HepG2 (cell line): Measurements from ENCODE around the gene NEDD4L. TPM values are rescaled to one million over a fixed set of nuclear protein-coding genes. Genes with fewer than 3 reads are reported as not detected.
A peak's percentile ranks its signal among the peaks of the same experiment; 100 is the strongest.

Experiments
- CBX1 ChIP-seq: IDR thresholded peaks from one replicate; pipeline ENCODE4 v1.6.1; 2016; ENCODE audit warnings: antibody characterized with exemption, low read depth
- KLF12 ChIP-seq: sonication (generic); formaldehyde crosslinking; IDR thresholded peaks from 2 replicates; pipeline ENCODE4 v1.4.0; 2020; ENCODE audit warnings: missing genetic modification reagents, borderline replicate concordance
- MAZ ChIP-seq, 2 experiments: sonication (generic) in 1 of 2; formaldehyde crosslinking in 1 of 2; IDR thresholded peaks; 2 replicates each; pipeline versions ENCODE4 v1.5.0 to v1.6.1; 2012 to 2020; ENCODE audit warnings: low read depth in 2 of 2, mild to moderate bottlenecking in 2 of 2, borderline replicate concordance in 1 of 2, improper control_type of control experiment in 1 of 2, low read length in 1 of 2, missing genetic modification reagents in 1 of 2, moderate library complexity in 1 of 2
- MYC ChIP-seq: sonication (generic); formaldehyde crosslinking; IDR thresholded peaks from 2 replicates; pipeline ENCODE4 v1.9.0; 2021; ENCODE audit warnings: missing genetic modification reagents, borderline replicate concordance
- NAIF1 ChIP-seq: sonication (generic); formaldehyde crosslinking; IDR thresholded peaks from 2 replicates; pipeline ENCODE4 v1.5.0; 2020; ENCODE audit warnings: mild to moderate bottlenecking, missing genetic modification reagents, borderline replicate concordance
- ZNF251 ChIP-seq: sonication (generic); formaldehyde crosslinking; IDR thresholded peaks from 2 replicates; pipeline ENCODE4 v1.9.0; 2021; ENCODE audit warnings: mild to moderate bottlenecking, missing genetic modification reagents
- polyA plus RNA-seq, 8 experiments: library from polyadenylated mRNA; depleted of rRNA in 3 of 8; stranded (reverse) in 7 of 8; unstranded in 1 of 8; fragments of >200 nt; fragmentation: Illumina TruSeq in 4 of 8; extraction: Trizol in 4 of 8; gene quantifications; 2 replicates each; pipeline versions ENCODE4 v1.2.1 to v1.2.3, GENCODE V29; 2011 to 2016; ENCODE audit warnings: low read depth in 4 of 8, missing spikeins in 1 of 8, mixed read lengths in 1 of 8; ENCODE audit not compliant: insufficient read depth in 1 of 8
- total RNA-seq, 5 experiments: library from RNA; depleted of rRNA; stranded (reverse); fragments of >200 nt; fragmentation: Illumina TruSeq; extraction: Trizol; gene quantifications; 2 replicates each; pipeline ENCODE4 v1.2.3, GENCODE V29; 2016; ENCODE audit warnings: low read depth in 1 of 5
- TF ChIP-seq, protein P1 (sequence below): sonication (generic); formaldehyde crosslinking; IDR thresholded peaks from 2 replicates; pipeline ENCODE4 v1.4.0; 2020; ENCODE audit warnings: low read depth, mild to moderate bottlenecking, missing genetic modification reagents
- TF ChIP-seq, protein P2 (sequence below): sonication (generic); formaldehyde crosslinking; IDR thresholded peaks from 2 replicates; pipeline ENCODE4 v1.5.0; 2020; ENCODE audit warnings: mild to moderate bottlenecking, missing genetic modification reagents, borderline replicate concordance
- TF ChIP-seq, protein P3 (sequence below): sonication (generic); formaldehyde crosslinking; IDR thresholded peaks from 2 replicates; pipeline ENCODE4 v1.4.0; 2020; ENCODE audit warnings: missing genetic modification reagents, mild to moderate bottlenecking, borderline replicate concordance
- TF ChIP-seq, protein P4 (sequence below): IDR thresholded peaks from 2 replicates; pipeline ENCODE4 v1.6.1; 2016; ENCODE audit warnings: low read depth, missing genetic modification reagents, missing compliant biosample characterization

Gene NEDD4L
- total and polyA plus RNA-seq, 2 of the 13 experiments (the other 11 are each of a cell fraction or from before 2014, with no cell fraction given) = 168 to 390 TPM

DNA sequence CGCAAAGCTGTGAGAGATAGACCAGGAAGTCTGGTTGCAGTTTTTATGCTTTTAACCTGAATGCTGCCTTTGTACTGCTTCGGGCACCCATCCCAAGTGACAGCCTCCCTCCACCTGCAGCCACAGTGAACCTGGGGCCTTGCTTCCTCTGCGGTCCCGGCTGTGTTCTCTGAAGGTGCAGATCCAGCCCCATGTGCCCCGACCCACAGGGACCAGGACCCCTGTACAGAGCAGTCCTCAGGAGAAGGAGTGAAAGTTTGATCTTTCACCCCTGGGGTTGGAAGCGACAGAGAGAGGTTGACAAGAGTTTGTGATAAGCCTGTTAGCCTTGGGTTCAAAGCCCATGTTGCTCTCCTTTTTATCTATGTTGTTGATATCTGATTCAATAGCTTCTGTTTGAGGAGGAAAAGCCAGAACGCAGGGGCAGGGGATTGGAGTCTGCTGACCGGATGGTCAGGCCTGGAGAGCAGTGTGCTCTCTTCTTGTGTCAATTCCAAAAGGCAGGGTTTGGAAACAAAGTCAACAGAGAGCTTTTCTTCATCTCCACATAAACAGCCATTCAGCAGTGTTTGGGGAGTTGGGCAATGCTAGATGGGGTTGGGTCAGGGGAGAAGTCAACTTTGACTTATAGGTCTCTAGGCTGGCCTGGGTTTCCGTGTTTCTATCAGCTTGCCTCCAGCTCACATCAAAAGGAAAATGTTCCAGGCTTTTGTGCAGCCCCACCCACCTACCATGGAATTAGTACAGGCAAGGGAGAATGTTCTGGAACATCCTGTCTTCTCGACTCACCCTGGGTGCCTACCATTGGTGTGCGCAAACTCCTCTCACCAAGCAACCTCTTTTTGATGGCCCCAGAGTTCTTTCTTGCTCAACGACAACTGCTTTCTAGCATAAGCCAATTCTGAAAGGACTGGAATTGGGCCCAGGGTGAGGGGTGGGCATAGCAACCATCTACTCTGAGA, 369.9 kb downstream of the NEDD4L start (continued):
- TF ChIP-seq, protein P1, sequence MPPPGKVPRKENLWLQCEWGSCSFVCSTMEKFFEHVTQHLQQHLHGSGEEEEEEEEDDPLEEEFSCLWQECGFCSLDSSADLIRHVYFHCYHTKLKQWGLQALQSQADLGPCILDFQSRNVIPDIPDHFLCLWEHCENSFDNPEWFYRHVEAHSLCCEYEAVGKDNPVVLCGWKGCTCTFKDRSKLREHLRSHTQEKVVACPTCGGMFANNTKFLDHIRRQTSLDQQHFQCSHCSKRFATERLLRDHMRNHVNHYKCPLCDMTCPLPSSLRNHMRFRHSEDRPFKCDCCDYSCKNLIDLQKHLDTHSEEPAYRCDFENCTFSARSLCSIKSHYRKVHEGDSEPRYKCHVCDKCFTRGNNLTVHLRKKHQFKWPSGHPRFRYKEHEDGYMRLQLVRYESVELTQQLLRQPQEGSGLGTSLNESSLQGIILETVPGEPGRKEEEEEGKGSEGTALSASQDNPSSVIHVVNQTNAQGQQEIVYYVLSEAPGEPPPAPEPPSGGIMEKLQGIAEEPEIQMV (CRISPR knock-in tag) = peak; percentile 89
- TF ChIP-seq, protein P2, sequence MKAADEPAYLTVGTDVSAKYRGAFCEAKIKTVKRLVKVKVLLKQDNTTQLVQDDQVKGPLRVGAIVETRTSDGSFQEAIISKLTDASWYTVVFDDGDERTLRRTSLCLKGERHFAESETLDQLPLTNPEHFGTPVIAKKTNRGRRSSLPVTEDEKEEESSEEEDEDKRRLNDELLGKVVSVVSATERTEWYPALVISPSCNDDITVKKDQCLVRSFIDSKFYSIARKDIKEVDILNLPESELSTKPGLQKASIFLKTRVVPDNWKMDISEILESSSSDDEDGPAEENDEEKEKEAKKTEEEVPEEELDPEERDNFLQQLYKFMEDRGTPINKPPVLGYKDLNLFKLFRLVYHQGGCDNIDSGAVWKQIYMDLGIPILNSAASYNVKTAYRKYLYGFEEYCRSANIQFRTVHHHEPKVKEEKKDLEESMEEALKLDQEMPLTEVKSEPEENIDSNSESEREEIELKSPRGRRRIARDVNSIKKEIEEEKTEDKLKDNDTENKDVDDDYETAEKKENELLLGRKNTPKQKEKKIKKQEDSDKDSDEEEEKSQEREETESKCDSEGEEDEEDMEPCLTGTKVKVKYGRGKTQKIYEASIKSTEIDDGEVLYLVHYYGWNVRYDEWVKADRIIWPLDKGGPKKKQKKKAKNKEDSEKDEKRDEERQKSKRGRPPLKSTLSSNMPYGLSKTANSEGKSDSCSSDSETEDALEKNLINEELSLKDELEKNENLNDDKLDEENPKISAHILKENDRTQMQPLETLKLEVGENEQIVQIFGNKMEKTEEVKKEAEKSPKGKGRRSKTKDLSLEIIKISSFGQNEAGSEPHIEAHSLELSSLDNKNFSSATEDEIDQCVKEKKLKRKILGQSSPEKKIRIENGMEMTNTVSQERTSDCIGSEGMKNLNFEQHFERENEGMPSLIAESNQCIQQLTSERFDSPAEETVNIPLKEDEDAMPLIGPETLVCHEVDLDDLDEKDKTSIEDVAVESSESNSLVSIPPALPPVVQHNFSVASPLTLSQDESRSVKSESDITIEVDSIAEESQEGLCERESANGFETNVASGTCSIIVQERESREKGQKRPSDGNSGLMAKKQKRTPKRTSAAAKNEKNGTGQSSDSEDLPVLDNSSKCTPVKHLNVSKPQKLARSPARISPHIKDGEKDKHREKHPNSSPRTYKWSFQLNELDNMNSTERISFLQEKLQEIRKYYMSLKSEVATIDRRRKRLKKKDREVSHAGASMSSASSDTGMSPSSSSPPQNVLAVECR (CRISPR knock-in tag) = peak; percentile 64; the same call in 1 of the 2 replicates
- TF ChIP-seq NAIF1 (CRISPR knock-in tag) = peak; percentile 78; the same call in 1 of the 2 replicates
- peak; percentile 87 for TF ChIP-seq KLF12 (CRISPR knock-in tag)
- no peak for TF ChIP-seq CBX1
- peak; percentile 7; the same call in 1 of the 2 replicates for TF ChIP-seq MAZ (IDR thresholded peaks at IDR 0.05; ENCODE audit: borderline replicate concordance, low read depth, low read length)
- TF ChIP-seq MAZ (CRISPR knock-in tag; IDR thresholded peaks at IDR 0.05; ENCODE audit: low read depth) = peak; percentile 42; the same call in 1 of the 2 replicates
- TF ChIP-seq ZNF251 = 0 out of 2 replicates have a peak, but pooled peaks have one; percentile 77
- peak; percentile 91 for TF ChIP-seq MYC (CRISPR knock-in tag)
- TF ChIP-seq, protein P3, sequence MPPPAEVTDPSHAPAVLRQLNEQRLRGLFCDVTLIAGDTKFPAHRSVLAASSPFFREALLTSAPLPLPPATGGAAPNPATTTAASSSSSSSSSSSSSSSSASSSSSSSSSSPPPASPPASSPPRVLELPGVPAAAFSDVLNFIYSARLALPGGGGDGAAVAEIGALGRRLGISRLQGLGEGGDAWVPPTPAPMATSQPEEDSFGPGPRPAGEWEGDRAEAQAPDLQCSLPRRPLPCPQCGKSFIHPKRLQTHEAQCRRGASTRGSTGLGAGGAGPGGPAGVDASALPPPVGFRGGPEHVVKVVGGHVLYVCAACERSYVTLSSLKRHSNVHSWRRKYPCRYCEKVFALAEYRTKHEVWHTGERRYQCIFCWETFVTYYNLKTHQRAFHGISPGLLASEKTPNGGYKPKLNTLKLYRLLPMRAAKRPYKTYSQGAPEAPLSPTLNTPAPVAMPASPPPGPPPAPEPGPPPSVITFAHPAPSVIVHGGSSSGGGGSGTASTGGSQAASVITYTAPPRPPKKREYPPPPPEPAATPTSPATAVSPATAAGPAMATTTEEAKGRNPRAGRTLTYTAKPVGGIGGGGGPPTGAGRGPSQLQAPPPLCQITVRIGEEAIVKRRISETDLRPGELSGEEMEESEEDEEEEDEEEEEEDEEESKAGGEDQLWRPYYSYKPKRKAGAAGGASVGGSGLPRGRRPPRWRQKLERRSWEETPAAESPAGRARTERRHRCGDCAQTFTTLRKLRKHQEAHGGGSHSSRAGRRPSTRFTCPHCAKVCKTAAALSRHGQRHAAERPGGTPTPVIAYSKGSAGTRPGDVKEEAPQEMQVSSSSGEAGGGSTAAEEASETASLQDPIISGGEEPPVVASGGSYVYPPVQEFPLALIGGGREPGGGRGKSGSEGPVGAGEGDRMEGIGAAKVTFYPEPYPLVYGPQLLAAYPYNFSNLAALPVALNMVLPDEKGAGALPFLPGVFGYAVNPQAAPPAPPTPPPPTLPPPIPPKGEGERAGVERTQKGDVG (CRISPR knock-in tag) = peak; percentile 100
- TF ChIP-seq, protein P4, sequence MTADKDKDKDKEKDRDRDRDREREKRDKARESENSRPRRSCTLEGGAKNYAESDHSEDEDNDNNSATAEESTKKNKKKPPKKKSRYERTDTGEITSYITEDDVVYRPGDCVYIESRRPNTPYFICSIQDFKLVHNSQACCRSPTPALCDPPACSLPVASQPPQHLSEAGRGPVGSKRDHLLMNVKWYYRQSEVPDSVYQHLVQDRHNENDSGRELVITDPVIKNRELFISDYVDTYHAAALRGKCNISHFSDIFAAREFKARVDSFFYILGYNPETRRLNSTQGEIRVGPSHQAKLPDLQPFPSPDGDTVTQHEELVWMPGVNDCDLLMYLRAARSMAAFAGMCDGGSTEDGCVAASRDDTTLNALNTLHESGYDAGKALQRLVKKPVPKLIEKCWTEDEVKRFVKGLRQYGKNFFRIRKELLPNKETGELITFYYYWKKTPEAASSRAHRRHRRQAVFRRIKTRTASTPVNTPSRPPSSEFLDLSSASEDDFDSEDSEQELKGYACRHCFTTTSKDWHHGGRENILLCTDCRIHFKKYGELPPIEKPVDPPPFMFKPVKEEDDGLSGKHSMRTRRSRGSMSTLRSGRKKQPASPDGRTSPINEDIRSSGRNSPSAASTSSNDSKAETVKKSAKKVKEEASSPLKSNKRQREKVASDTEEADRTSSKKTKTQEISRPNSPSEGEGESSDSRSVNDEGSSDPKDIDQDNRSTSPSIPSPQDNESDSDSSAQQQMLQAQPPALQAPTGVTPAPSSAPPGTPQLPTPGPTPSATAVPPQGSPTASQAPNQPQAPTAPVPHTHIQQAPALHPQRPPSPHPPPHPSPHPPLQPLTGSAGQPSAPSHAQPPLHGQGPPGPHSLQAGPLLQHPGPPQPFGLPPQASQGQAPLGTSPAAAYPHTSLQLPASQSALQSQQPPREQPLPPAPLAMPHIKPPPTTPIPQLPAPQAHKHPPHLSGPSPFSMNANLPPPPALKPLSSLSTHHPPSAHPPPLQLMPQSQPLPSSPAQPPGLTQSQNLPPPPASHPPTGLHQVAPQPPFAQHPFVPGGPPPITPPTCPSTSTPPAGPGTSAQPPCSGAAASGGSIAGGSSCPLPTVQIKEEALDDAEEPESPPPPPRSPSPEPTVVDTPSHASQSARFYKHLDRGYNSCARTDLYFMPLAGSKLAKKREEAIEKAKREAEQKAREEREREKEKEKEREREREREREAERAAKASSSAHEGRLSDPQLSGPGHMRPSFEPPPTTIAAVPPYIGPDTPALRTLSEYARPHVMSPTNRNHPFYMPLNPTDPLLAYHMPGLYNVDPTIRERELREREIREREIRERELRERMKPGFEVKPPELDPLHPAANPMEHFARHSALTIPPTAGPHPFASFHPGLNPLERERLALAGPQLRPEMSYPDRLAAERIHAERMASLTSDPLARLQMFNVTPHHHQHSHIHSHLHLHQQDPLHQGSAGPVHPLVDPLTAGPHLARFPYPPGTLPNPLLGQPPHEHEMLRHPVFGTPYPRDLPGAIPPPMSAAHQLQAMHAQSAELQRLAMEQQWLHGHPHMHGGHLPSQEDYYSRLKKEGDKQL (CRISPR knock-in tag) = peak; percentile 94
